Right lobe of liver (tissue), 6 donors: ENCODE measurements around the gene PAF1. TPM values are rescaled to one million over a fixed set of nuclear protein-coding genes. Genes with fewer than 3 reads are reported as not detected.

Experiments used
- ATAC-seq, 4 donors: fragments of 200-7000 bp; cut with Tn5 transposase; one replicate each; pipeline ENCODE4 v1.9.1; 2020; ENCODE audit warnings: mild to moderate bottlenecking in 4 of 4, moderate library complexity in 4 of 4
- DNase-seq, 3 donors: peaks; one replicate each; pipeline ENCODE4 v3.0.0-alpha.2; 2020
- H3K27ac ChIP-seq, 3 donors: fragments of 200-600 bp; one replicate each; pipeline ENCODE4 v1.8.0; 2022
- H3K27me3 ChIP-seq, 2 donors: fragments of 200-600 bp; one replicate each; pipeline ENCODE4 v1.8.0; 2022
- H3K36me3 ChIP-seq, 4 donors: fragments of 200-600 bp; sonication (generic) in 1 of 4; one replicate each; pipeline versions ENCODE4 v1.5.1 to v1.8.0; 2017 to 2022; ENCODE audit warnings: control low read depth in 1 of 4
- H3K4me1 ChIP-seq, 4 donors: fragments of 200-600 bp; sonication (generic) in 1 of 4; one replicate each; pipeline versions ENCODE4 v1.5.1 to v1.8.0; 2017 to 2022; ENCODE audit warnings: control low read depth in 1 of 4
- H3K4me3 ChIP-seq, 3 donors: fragments of 200-600 bp; one replicate each; pipeline ENCODE4 v1.8.0; 2022
- H3K9me3 ChIP-seq, 4 donors: fragments of 200-600 bp; sonication (generic) in 1 of 4; one replicate each; pipeline versions ENCODE4 v1.5.1 to v1.8.0; 2017 to 2022; ENCODE audit warnings: control low read depth in 1 of 4
- POLR2A ChIP-seq: fragments of 450-650 bp; IDR thresholded peaks from one replicate; pipeline ENCODE4 v1.6.1; 2017; ENCODE audit warnings: antibody characterized with exemption, mild to moderate bottlenecking
- WGBS: methylation state at CpG from one replicate; pipeline ENCODE4 v1.1.6; 2018; ENCODE audit warnings: low coverage, low lambda C conversion rate; ENCODE audit not compliant: insufficient coverage; ENCODE audit errors: missing lambda C conversion rate; 5-methylcytosine and 5-hydroxymethylcytosine counted together
- intact Hi-C, 2 donors: fragments of 100-400 bp; cut with DNase I; formaldehyde crosslinking; loops; one replicate each; pipeline versions ENCODE4 v1.11.2 to v1.14.1; 2022
- total RNA-seq, 6 experiments: library from RNA; depleted of rRNA in 2 of 6; stranded (reverse); fragments of >200 nt in 2 of 6; fragmentation: NEBNext Ultra II Directional in 3 of 6; extraction: Animal tissue kit (Norgen Biotek cat#: 25700) in 3 of 6; gene quantifications; one replicate each; pipeline versions ENCODE4 v1.1.0 to v1.2.4, GENCODE V29; 2016 to 2023
- TF ChIP-seq, protein P1 (sequence below), 4 donors: fragments of 200-600 bp in 3 of 4; fragments of 450-650 bp in 1 of 4; IDR thresholded peaks; one replicate each; pipeline versions ENCODE4 v1.5.1 to v1.8.0; 2016 to 2022; ENCODE audit warnings: antibody characterized with exemption in 4 of 4, mild to moderate bottlenecking in 2 of 4
- donor health status: DM: no; HTN: yes; CAD: no.
- donor health status: DM: no; HTN: no; CAD: no.
- donor health status: DM: no; HTN: no; CAD: no.
- donor health status: DM: no; HTN: yes; CAD: no.
- donor health status: DM: no; HTN: yes; CAD: no.

PAF1 gene
- total RNA-seq, 6 experiments from 2014 or later, result 18.6 to 34.9 (median 24.8) TPM

DNA sequence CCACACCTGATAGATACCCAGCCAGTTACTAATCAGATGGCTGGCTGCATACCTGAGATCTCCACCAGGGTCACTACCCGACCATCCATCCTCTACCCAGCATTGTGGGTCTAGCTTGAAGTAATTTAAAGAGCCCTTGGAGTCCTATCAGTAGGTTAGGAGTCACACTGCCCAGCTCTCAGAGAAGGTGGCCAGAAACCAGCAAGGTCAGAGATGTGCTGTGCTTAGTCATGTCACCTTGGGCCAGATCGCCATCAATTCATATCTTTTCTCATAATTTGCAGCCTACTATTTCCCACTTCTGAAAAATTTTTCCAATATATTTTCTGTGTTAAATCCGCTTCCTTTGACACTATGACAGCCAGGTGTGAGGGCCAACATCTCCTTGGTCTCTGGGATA lies 34.8 kb downstream of the PAF1 start:
- intact Hi-C loops, result no loop called here
- no peak for TF ChIP-seq POLR2A
- TF ChIP-seq, protein P1, sequence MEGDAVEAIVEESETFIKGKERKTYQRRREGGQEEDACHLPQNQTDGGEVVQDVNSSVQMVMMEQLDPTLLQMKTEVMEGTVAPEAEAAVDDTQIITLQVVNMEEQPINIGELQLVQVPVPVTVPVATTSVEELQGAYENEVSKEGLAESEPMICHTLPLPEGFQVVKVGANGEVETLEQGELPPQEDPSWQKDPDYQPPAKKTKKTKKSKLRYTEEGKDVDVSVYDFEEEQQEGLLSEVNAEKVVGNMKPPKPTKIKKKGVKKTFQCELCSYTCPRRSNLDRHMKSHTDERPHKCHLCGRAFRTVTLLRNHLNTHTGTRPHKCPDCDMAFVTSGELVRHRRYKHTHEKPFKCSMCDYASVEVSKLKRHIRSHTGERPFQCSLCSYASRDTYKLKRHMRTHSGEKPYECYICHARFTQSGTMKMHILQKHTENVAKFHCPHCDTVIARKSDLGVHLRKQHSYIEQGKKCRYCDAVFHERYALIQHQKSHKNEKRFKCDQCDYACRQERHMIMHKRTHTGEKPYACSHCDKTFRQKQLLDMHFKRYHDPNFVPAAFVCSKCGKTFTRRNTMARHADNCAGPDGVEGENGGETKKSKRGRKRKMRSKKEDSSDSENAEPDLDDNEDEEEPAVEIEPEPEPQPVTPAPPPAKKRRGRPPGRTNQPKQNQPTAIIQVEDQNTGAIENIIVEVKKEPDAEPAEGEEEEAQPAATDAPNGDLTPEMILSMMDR (IDR thresholded peaks at IDR 0.05), result no peak
- 92% methylated on average over 2 of the region's 3 CpGs for WGBS

DNA sequence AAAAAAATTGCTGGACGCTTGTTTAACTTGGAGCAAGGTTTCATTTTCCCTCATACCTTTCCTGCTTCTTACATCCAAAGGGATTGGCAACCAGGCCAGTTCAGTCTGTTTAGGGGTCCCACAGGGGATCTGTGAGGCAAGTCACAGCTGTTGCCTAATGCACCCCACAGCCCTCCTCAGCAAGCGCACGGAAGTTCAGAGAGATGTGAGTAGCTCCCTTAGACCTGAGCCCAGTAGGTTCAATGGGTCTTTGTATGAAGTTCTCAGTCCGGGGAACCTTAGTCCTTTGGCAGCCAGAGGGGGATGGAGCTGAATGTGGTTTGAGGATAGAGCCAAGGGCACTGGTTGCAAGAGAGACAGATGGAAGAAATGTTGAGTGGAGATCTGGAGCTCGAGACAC lies 35.7 kb downstream of the PAF1 start:
- H3K36me3 ChIP-seq, result peaks cover 0 to 68% (median 35%) of the 10 kb centered on the region in 4 donors
- 89% methylated on average over 2 of the region's 5 CpGs for WGBS

More for the DNA sequence above, 34.8 kb downstream of the PAF1 start:
- Histone ChIP-seq H3K9me3 (no peaks in the 10 kb centered on the region), H3K4me3 (no peak overlapping the region), H3K27me3 (no peaks in the 10 kb centered on the region), H3K4me1 (no peaks in the 10 kb centered on the region), H3K27ac (no peak overlapping the region), H3K36me3 (peaks cover 0 to 73% (median 38%) of the 10 kb centered on the region in 4 donors)
- no peak for ATAC-seq
- no peak for DNase-seq

DNA sequence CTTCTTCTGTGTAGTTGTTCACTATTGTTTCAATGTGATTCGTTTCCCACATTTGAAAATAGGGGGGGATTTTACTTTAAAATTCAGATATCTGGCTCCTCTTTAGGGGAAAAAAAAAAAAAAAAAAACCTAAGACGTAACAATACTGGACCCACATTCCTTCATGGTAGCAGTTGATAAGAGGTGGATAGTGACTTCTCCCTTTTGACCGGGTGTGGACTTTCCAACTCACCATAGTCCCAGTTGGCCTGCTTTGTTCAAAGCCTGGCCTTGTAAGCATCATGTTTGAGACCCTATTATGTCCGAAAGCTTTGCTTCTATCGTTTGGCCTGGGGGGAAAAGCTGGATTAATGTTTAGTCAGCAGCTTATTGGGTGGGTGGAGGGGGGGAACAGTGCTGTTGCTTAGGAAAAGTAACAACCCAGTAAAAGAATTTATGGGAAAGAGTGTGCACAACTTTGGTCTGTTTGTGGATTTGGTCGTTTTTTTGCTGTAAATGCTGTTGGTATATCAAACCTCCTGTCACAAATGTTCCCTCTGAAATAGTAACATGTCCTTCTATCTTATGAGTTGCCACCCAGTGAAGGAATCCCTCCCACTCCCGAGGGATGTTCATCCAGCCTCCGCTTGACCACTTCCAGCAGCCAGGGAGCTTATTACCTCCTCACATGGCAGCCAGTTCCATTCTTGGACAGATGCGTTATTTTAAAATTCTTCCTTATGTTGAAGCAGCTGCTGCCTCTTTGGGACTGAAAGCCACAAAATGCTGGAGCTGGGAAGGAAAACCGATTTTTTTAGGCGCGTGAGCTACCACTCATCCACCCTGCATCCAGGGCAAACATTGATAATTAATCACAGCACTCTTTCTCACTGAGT lies 38.3 kb downstream of the PAF1 start:
- H3K9me3 ChIP-seq, result no peaks in the 10 kb centered on the region
- no peaks in the 10 kb centered on the region for H3K27me3 ChIP-seq
- intact Hi-C loops, result no loop called here
- 91% methylated on average over 11 of the region's 12 CpGs for WGBS
- DNase-seq, result no peak
- H3K36me3 ChIP-seq, result peaks cover 0 to 55% (median 26%) of the 10 kb centered on the region in 4 donors
- TF ChIP-seq POLR2A, result no peak
- TF ChIP-seq, protein P1 (IDR thresholded peaks at IDR 0.05), result no peak
- no peaks in the 10 kb centered on the region for H3K4me1 ChIP-seq
- H3K27ac ChIP-seq, result no peak overlapping the region
- no peak overlapping the region for H3K4me3 ChIP-seq
- ATAC-seq, result no peak

More for the DNA sequence above, 35.7 kb downstream of the PAF1 start:
- Histone ChIP-seq H3K4me1 (no peaks in the 10 kb centered on the region), H3K9me3 (no peaks in the 10 kb centered on the region), H3K27me3 (no peaks in the 10 kb centered on the region), H3K4me3 (no peak overlapping the region), H3K27ac (no peak overlapping the region)
- no peak for DNase-seq
- TF ChIP-seq, protein P1 (IDR thresholded peaks at IDR 0.05), result no peak
- TF ChIP-seq POLR2A, result no peak
- intact Hi-C loops, result no loop called here
- no peak for ATAC-seq

DNA sequence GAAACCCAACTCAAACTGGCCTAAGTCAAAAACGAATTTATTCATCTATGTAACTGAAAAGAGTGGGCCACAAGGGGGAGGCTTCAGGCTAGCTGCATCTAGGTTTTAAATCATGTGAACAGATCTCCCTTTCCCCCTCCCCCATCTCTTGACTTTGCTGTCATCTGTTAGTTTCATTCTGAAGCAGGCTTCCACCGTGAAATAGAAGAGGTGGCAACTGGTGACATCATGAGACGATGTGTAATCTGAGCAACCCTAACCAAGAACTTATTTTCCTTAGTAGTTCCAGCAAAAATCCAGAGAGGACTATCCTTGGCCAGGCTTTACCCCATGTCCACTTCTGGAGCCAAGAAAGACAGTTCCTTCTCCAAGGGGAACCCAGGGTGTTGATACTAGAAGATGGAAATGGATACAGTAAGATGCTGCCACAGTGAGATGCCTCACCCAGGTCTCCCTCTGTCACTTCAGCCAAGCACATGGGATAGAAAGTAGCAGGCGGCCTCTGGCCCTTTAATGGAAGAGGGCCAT lies 39.3 kb downstream of the PAF1 start:
- Histone ChIP-seq H3K4me1 (no peaks in the 10 kb centered on the region), H3K27ac (no peak overlapping the region), H3K27me3 (no peaks in the 10 kb centered on the region), H3K4me3 (no peak overlapping the region), H3K9me3 (no peaks in the 10 kb centered on the region), H3K36me3 (peaks cover 0 to 45% (median 16%) of the 10 kb centered on the region in 4 donors)
- WGBS, result 56% methylated on average over 4 of the region's 4 CpGs
- TF ChIP-seq, protein P1 (IDR thresholded peaks at IDR 0.05), result no peak
- no peak for TF ChIP-seq POLR2A
- intact Hi-C loops, result no loop called here
- DNase-seq (no peak), ATAC-seq (peak in 3 of 4 donors; percentile 14 to 26 (median 16))
